GM21717 (cell line): Measurements from ENCODE around the gene PAIP2.
A peak's percentile ranks its signal among the peaks of the same experiment; 100 is the strongest.

Experiments
- ATAC-seq: cut with Tn5 transposase; IDR thresholded peaks from one replicate; pipeline ENCODE4 v1.9.1; 2021; ENCODE audit warnings: mild to moderate bottlenecking, moderate library complexity; ENCODE audit not compliant: unreplicated experiment

The PAIP2 gene

DNA sequence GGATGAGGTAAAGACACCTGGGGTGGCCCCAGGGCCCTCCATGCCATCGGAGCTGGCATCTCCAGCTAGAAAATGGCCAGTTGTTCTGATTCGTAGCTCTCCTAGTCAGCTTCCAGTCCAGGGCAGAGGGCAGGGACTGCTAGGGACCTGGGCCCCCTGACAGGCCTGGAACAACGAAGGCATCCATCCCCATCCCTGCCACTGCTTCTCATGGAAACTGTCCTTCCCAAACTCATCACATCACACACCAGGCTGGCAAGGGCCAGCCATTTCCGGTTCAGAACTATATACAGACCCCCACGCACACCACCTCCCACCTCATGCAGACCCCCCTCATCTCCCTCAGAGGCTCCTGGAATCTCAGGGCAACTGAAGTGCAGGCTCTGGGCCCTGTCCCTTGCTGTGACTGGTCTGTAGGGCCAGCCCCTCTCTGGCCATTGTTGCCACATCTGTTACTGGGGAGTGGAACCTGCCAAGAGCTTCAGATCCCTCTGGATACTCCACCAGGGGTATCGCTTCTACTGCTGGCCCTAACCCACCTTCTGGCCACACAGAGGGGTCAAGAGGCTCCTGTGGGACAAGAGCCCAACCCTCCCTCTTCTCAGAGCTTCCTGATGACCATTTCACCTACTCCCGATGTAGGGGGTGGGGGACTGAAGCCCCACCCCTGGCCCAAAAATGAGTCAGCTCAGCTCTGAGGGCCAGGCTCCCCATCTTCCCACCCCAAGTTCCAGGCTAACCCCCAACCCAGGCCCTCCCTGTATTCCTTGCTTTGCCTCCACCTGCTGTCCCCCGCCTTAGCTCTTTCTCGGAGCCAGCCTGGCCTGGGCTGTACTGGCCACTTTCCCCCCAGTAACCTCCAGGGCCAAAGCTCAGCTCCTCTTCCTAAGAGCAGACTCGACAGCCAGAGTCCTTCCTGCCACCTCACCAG lies 49.2 kb downstream of the PAIP2 start:
- ATAC-seq: no peak

DNA sequence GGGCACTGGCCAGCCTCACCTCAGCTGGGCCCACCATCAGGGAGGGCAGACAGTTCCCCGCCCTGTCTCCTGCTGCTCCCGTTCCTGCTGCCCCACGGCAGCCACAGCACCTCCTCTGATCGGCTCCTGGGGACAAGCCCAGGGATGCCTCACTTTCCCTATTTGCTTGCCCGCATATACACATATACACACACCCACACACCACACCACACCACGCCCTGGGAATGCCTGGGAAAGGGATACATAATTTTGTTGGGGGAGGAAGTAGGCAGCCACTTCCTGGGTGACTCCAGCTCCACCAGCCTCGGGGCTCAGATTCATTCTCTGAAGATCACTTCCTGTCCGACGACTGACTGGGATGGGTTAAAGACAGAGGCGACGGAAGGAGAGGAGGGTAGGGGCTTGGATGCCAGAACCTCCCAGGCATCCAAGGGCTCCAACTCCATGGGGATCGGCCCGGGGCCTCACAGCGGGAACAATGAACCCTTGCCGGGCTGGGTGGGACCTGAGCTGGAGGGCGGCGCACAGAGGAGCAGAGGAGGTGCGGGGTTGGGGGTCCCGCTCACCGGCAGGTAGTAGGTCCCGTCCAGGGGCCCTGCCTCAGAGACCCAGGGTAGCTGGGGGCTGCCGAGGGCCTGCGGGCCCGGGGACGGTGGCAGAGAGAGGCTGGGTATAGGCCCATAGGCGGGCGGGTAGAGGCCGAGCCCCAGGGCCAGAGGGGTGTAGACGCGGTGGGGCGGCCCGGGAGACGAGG lies 50.1 kb downstream of the PAIP2 start:
- peak; percentile 0 for ATAC-seq

DNA sequence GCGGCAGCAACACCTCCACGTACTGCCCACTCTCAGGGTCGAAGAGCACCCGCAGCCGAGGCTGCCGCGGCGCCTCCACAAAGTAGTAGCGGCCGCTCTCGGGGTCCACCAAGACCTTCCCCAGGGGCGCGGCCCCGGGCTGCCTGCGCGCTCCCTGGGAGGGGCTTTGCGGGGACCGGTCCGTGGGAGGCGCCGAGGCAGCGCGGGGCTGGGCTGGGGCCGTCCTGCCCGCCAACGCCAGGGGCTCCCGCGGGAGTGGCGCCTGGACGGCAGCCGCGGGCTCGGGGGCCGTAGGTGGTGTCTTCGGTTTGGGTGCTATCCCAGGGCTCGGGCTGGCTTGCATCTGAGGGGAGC lies 50.6 kb downstream of the PAIP2 start:
- no peak for ATAC-seq

DNA sequence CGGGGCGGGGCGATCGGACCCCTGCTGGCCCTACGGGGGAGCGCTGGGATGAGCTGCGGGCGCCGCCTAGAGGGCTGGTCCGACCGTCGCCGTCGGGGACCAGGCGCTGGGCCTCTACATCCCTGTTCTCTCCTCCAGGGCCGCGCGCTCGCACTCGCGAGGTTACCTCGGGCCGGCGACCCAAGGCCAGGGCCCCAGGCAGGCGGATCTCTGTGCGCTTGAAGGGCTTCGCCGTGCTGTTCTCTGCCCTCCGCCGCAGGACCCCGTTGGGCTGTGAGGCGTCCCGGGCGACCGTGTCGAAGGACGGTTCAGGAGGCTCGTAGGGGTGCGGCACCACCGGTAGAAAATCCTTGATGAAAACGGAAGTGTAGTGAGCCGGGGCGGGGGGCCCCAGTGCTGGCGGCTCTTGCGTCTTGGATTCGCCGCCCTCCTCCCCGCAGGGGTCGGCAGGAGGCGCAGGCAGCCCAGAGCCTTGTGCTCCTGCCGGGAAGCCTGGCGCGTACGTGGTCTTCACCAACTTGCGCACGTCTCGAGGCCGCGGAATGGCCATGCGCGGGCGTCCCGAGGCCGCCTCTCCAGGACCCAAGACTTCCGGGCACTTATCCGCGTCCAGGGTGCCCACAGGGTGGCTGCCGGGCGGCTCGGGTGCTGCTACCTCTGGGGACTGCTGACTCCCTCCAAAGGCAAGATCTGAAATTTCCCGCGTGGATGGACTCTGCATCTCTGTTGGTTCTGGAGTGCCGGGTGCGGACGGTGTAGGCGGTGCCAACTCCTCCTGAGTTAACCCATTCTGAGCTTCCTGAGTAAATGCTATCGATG lies 51.2 kb downstream of the PAIP2 start:
- peak; percentile 46 for ATAC-seq

DNA sequence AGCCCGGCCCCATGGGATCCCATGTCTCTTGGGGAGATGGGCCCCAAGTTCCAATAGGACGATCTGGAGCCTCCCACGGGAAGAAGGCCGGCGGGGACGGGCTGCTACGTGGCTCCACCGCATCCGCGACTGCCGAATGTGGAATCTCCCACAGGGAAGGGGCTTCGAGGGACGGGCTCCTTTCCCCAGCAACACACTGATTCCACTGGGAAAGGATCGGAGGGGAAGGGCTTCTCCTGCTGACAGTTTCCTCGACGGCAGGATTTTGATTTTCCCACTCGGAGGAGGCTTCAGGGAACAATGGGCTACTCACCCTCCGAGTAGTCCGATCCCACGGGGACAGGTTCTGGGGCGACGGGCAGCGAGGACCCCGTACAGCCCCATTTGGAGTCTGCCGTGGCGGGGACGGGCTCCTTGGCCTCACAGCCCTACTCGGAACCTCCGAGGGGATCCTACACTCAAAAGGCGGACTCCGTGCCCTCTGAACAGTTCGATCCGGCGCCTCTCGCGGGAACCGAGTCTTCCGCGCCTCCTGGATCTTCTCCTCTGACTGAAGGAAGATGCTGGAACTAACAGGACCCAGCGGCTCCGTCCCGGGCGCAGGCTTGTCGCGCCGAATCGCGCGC lies 52.0 kb downstream of the PAIP2 start:
- no peak for ATAC-seq

DNA sequence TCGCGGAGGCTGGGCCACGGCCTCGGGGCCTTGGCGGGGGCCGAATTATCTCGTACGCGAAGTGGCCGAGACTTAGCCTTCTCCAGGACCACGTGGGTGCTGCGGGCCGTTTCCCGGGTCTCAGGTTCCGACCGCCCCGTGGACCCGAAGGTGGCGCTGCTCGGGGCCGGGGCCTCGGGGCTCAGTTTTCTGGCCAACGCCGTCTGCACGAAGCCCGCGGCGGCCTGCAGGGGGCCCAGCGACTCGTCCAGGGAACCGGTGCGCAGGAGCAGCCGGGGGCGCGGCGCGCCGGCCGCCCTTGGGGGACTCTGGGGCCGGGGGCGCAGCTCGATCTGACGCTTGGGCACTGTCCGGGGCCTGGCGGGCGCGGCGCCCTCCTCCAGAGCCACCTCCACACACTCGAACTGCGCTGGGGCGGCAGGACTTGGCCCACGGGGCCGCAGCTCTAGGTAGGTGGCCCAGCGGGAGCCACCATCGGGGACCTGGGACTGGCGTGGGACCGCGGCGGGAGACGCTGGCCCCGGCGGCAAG lies 52.5 kb downstream of the PAIP2 start:
- ATAC-seq: no peak

DNA sequence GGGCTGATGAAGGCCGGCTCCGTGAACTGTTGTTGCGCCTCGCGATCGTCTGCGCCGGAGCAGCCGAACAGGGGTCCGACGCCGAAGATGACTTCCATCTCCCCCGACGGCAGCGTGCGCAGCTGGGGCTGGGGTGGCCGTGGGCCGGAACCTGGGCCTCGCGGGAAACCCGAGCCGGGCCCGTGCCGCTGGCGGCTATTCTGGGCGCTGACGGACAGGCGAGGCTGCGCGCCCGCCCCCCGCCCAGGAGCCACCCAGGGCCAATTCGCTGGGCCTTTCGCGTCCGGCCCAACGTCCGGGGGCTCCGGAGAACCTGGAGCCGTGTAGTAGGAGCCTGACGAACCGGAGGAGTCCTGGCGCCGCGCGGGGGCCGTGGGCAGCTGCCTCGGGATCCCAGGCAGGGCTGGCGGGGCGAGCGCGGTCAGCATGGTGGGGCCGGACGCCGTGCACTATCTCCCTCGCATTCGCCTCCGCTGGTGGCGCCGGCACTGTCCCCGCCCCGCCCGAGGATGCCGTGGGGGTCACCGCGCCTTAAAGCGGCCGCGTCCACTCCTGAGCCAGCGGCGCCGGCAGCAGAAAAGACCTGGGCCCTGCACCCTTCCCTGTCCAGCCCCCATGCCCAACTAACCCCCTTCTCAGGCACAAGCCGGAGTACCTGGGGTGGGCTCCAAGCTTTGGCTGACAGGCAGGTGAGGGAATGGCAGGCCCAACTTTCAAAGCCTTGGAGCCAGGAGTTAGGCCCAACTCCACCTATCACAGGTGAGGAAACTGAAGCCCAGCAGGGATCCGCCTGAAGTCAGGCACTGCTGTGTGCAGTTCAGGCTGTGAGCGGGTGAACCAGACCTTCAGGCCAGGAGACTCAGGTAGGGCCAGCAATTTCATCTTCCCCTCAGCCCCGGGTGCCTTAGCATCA lies 53.3 kb downstream of the PAIP2 start, which contains the start of gene PROB1:
Gene PROB1 (minus strand): TSS at position 451 of the 913 bp plus-strand sequence. CDS start 23 bp downstream, at position 428.
- ATAC-seq: no peak

DNA sequence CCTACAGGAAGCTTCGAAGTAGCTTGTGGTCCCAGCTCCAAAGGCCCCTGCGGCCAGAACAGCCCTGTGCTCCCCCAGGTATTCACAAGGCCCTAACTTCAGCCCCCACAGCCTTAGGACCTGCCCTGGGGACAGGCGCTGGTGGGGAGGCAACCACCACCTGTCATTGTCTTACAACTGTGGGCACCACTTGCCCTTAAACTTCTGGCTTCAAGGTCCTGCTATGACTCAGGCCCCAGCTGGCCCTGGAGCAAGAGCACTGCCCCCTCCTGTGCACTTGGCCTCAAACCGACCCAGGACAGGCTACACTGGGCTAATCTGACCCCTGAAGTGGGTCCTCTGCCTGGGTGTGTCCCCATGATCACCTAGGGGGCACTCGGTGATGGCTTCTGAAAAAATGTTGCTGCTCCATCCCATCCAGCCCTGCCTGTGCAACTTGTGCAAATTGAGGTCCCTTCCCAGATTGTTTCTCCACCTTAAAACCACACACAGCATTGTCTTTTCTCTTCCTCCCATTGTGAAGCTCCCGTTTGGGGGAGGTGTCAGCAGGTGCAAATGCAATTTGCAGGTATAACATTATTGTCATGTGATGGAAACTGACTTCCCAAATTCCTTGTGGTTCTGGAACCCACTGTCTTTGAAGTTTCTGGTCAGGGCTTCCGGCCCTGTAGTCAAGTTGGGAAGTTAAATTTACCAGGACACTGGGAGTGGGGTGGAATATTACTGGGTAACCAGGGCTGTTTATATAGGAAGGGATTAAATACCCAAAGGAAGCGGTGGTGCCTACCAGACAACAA lies 54.4 kb downstream of the PAIP2 start:
- no peak for ATAC-seq

DNA sequence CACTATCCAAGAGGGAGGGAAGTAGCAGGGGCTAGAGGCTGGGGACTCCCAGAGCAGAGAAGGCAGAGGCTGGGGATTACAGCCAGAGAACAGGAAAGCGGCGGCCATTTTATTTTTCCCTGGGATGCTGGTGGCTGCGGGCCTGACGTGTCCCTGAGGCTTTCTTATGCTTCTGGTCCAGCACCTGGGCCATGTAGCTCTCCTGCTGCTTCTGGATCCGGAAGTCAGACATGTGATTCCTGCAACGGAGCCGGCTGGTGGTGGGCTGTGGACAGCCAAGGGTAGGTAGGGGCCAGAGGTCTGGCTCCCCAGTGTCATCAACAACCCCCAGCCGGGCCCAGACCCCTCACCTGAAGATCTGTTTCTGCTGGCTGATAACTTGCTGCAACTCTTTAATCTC lies 55.0 kb downstream of the PAIP2 start:
- no peak for ATAC-seq

DNA sequence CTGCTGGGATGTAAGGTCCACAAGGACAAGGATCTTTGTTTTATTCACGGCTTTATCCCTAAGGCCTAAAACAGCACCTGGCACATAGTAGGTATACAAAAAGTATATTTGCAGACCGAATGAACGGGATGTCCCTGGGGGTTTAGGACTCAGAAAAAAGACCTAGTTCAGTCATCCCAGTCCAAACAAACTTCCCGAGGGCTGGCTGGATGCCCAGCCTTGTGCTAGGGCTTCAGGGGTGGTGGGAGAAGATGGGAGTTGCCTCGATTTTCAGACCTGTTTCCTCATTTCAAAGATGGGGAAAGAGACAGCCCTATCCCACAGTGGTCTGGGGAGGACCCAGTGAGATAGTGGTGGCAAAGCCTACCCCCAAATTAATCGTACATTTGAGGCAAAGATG lies 56.3 kb downstream of the PAIP2 start:
- no peak for ATAC-seq

DNA sequence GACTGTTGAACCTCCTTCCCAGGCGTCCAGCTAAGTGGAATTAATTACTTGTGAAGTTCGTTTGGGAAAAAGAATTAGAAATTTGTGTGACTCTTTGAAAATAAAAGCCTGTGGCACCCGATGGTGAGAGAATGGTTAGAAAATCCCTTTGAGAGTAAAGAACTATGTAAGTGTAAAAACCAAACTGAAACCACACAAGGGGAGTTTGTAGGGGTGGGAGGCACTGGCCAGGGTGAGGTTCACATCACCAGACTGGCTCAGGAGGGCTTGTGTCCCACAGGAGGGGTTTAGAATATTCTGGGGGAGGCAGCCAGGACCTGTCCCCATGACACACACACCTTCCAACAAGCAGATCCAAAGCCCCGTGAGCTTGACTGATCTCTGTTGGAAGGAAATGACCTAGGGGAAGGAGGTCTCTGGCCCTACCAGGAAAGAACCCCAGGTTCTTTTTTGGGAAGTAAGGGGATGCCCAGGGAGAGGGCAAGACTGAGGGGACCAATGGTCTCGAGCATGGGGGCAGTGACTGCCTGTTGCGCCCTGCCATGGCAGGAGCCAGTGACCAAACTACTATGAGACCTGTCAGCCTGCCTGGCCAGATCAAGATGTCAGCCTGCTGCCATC lies 58.0 kb downstream of the PAIP2 start:
- ATAC-seq: peak; percentile 34

DNA sequence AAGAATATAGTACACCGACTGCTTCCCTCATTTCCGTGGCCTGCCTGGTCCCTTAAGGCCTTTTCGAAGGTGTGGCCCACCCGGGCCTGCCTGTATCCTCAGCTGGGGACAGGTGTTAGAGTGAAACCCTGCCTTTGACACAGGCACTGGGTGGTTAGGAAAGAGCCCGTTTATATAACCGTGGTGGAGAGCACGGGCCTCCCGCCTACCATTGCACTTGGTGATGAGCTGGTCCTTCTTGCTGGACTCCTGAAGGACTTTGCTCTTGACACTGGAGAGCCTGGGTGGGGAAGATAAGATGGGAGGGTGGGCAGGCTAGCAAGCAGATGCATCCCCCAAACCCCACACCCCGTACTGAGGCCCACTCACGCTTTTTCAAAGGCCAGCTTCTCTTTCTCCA lies 59.9 kb downstream of the PAIP2 start:
- no peak for ATAC-seq

DNA sequence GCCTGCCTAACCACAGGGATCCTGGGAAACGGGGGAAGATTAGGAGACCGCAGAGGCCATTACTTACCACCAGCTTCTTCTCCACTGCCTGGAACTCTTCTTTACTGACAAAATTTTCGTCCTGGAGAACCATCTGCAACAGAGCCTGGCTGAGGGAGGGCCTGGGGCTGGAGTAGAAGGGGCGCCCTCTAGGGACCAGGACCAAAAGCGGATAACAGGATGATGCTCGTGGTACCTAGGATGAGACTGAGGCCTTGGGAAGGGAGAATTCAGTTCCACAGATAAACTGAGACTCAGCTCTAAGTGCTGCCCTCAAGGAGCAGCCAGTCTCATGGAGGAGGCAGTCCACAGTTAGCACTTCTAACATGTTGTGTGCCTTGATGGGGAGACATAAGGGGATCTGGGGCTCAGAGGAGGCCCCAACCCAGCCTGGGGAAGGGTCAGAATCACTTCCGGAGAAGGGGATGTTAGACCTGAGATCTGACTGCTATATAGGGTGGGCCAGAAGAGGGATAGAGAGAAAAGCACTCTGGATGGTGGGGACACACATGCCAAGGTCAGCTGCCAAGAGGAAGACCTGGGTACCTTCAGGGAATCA lies 61.0 kb downstream of the PAIP2 start:
- ATAC-seq: no peak

DNA sequence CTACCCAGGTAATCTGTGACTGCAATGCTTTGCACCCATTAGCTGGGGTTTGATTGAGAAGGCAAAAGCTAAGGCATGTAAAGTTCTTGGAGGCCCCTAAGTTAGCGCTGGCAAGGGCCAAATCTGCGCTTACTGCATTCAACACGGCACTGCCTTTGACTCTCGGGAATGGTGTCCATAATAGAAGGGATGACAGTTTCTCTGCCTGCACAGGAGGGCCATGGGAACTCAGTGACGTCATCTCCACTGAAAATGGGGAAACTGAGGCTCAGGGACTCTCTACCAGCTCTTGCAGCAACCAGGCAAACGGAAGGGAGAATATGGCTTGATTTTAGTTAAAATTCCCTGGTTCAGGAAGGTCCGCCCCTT lies 61.7 kb downstream of the PAIP2 start:
- peak; percentile 2 for ATAC-seq

DNA sequence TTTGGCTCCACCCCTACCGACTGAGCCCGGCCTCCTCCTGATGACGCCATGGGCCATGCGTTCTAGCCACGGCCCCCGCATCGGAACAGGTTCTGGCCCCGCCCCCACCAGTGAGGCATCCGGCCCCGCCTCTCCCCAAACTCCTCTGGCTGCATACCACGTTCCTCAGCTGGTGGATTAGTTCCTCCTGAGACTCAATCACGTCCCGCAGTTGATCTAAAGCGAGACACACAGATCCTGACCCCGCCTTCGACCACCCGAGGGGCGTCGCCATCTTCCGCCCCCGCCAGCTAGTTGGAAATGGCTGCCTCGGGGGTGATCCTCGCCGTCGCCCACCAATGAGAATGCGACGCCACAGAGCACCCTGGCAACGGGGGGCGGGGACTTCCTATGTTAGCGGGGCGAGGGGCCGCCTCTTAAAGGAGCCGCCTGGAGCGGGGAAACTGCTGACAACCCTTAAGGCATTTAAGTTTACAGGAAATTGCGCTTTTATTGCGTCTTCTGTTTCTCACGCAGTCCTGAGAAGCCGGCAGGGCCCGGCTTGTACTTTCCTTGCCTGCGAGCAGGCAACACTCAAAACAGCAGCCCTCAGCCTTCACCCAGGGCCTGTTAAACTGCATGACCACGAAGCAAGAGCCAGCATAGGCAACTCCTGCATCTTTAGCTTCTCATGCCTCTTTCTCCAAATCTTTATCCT lies 62.3 kb downstream of the PAIP2 start, which contains the start of gene SPATA24:
Gene SPATA24 (minus strand): TSS at position 303 of the 697 bp plus-strand sequence. CDS start 29 bp downstream, at position 274.
- peak; percentile 75 for ATAC-seq

DNA sequence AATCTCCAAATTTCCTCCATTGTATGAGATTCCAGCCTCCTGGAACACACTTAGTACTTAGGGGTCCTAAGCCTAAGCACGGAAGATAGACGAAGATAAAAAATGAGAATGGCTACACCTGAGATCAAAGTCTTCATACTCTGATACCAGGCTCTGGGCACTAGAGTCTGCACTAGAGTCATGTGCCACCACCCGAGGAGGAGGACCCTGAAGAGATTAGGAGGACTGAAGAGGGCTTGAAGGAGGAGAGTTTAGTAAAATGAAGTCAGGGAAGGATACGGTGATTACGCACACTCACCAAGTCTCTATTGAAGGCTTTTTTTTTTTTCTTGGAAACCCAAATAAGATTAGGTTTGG lies 62.8 kb downstream of the PAIP2 start:
- no peak for ATAC-seq

DNA sequence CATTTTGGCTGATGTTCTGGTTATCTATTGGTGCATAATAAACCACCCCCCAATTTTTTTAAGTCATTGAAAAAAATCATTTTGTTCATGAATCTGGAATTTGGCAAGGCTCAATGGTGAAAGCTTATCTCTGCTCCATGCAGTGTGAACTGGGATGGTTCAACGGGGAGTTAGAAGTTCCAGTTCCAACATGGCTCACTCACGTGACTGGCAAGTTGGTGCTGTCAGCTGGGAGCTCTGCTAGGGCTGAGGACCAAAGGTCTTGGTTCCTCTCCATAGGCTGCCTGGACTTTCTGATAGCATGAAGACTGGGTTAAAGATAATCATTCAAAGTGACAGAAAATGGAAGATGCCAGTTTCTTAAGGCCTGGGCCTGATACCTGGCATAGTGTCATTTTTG lies 65.3 kb downstream of the PAIP2 start:
- no peak for ATAC-seq
